ENCODE measurements around the gene WDR4. TPM values are rescaled to one million over a fixed set of nuclear protein-coding genes. Genes with fewer than 3 reads are reported as not detected.
A peak's percentile ranks its signal among the peaks of the same experiment; 100 is the strongest.

The WDR4 gene
- total RNA-seq, 2 donors from 2014 or later, result 10.3 to 18.5 TPM

DNA sequence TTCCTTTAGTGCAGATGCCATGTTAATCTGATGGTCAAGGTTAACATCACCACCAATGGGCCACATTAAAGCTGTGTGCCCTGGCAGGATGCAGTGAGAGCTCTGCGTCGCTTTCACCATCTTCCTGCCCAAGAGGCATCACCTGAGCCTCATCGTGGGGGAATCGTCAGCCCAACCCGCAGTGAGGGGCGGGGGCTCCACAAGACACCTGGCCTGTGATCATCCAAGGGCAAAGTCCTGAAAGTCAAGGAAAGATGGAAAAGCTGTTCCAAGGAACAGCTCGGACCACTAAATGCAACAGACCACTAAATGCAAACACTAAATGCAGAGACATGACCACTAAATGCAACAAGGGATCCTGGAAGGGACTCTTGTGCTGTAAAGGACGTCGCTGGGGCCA is 49.9 kb downstream of the WDR4 start:
- Histone ChIP-seq H3K27ac (no peak overlapping the region), H3K9me3 (no peaks in the 10 kb centered on the region), H3K4me3 (no peak overlapping the region), H3K36me3 (no peaks in the 10 kb centered on the region), H3K4me1 (ENCODE audit: control insufficient read depth in 1 of 2, low read depth in 2 of 2) (no peaks in the 10 kb centered on the region), H3K27me3 (replicated peaks; ENCODE audit: insufficient read depth) (peaks cover 3% of the 10 kb centered on the region)
- TF ChIP-seq, protein P1, sequence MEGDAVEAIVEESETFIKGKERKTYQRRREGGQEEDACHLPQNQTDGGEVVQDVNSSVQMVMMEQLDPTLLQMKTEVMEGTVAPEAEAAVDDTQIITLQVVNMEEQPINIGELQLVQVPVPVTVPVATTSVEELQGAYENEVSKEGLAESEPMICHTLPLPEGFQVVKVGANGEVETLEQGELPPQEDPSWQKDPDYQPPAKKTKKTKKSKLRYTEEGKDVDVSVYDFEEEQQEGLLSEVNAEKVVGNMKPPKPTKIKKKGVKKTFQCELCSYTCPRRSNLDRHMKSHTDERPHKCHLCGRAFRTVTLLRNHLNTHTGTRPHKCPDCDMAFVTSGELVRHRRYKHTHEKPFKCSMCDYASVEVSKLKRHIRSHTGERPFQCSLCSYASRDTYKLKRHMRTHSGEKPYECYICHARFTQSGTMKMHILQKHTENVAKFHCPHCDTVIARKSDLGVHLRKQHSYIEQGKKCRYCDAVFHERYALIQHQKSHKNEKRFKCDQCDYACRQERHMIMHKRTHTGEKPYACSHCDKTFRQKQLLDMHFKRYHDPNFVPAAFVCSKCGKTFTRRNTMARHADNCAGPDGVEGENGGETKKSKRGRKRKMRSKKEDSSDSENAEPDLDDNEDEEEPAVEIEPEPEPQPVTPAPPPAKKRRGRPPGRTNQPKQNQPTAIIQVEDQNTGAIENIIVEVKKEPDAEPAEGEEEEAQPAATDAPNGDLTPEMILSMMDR (IDR thresholded peaks at IDR 0.05), result no peak
- DNase-seq (ENCODE audit: low spot score) (no peak), ATAC-seq (ENCODE audit: insufficient number of reproducible peaks, low FRiP score, low read depth) (no peak)

DNA sequence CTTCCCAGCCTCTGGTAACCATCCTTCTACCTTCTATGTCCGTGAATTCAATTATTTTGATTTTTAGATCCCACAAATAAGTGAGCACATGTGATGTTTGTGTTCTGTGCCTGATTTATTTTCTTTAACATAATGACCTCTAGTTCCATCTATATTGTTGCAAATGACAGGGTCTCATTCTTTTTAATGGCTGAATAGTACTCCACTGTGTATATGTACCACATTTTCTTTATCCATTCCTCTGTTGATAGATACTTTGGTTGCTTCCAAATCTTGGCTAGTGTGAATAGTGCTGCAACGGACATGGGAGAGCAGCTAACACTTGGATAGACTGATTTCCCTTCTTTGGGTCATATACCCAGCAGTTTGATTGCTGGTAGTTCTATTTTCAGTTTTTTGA is 51.8 kb downstream of the WDR4 start:
- peaks cover 3% of the 10 kb centered on the region for H3K27me3 ChIP-seq (replicated peaks; ENCODE audit: insufficient read depth)
- H3K27ac ChIP-seq, result no peak overlapping the region
- TF ChIP-seq, protein P1 (IDR thresholded peaks at IDR 0.05), result no peak
- no peak for ATAC-seq (ENCODE audit: insufficient number of reproducible peaks, low FRiP score, low read depth)
- no peaks in the 10 kb centered on the region for H3K36me3 ChIP-seq
- H3K9me3 ChIP-seq, result no peaks in the 10 kb centered on the region
- H3K4me3 ChIP-seq, result no peak overlapping the region
- no peaks in the 10 kb centered on the region for H3K4me1 ChIP-seq (ENCODE audit: control insufficient read depth in 1 of 2, low read depth in 2 of 2)
- DNase-seq (ENCODE audit: low spot score), result no peak

DNA sequence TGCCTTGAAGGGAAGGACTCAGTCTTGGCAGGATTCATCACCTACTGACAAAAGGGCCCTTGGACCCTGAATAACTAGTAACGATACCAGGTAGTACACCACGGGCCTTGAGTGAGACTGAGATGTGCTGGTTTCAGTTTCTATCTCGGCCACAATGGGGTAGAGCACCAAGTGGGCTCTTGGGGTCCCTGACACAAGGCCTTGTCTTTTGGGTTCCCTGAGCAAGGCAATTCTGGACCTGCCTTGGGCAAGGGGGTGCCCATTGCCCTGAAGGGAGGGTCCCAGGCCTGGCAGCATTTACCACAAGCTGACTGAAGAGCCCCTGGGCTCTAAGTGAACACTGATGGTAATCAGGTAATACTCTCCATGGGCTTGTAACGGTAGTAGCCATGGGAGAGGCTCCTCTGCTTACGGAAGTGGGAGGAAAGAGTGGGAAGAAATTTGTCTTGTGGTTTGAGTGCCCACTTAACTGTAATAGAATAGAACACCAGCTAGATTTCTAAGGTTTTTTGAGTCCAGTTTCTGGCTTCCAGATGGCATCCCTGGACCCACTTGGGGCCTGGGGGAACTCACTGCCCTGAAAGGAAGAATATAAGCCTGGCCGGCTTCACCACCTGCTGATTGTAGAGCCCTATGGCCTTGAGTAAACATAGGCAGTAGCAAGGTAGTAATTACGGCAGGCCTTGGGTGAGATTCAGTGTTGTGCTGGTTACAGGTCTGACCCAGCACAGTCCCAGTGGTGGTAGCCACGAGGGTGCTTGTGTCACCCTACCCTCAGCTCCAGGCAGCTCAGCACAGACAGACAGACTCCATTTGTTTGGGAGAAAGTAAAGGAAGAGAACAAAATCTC is 58.5 kb downstream of the WDR4 start:
- DNase-seq (ENCODE audit: low spot score) (no peak), ATAC-seq (ENCODE audit: insufficient number of reproducible peaks, low FRiP score, low read depth) (no peak)
- H3K27me3 ChIP-seq (replicated peaks; ENCODE audit: insufficient read depth), result no peaks in the 10 kb centered on the region
- no peaks in the 10 kb centered on the region for H3K36me3 ChIP-seq
- no peak overlapping the region for H3K4me3 ChIP-seq
- TF ChIP-seq, protein P1 (IDR thresholded peaks at IDR 0.05), result no peak
- no peak overlapping the region for H3K27ac ChIP-seq
- H3K9me3 ChIP-seq, result no peaks in the 10 kb centered on the region
- no peaks in the 10 kb centered on the region for H3K4me1 ChIP-seq (ENCODE audit: control insufficient read depth in 1 of 2, low read depth in 2 of 2)

DNA sequence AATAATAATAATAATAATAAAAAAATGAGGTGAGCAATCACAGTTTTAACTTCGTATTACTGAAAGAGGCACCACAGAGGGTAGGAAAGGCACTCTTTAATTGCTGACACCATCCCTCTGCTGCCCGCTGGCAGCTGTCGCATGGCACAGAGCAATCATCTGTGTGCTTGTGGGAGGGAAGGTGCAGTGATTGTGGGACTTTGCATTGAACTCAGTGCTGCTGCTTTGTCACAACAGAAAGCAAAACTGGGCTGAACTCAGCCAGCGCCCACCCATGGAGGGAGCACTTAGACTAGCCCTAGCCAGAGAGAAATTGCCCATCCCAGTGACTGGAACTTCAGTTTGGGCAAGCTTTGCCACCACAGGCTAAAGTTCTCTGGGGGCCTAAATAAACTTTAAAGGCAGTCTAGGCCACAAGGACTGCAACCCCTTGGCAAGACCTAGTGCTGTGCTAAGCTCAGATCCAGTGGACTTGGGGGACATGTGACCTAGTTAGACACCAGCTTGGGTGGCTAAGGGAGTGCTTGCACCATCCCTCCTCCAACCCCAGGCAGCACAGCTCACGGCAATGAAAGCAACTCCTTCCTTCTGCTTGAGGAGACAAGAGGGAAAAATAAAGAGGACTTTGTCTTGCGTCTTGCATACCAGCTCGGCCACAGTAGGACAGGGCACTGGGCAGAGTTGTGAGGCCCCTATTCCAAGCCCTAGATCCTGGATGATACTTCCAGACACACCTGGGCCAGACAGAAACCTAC is 59.3 kb downstream of the WDR4 start:
- no peaks in the 10 kb centered on the region for H3K27me3 ChIP-seq (replicated peaks; ENCODE audit: insufficient read depth)
- TF ChIP-seq, protein P1 (IDR thresholded peaks at IDR 0.05), result no peak
- no peaks in the 10 kb centered on the region for H3K9me3 ChIP-seq
- H3K4me1 ChIP-seq (ENCODE audit: control insufficient read depth in 1 of 2, low read depth in 2 of 2), result no peaks in the 10 kb centered on the region
- DNase-seq (ENCODE audit: low spot score) (no peak), ATAC-seq (ENCODE audit: insufficient number of reproducible peaks, low FRiP score, low read depth) (no peak)
- no peak overlapping the region for H3K27ac ChIP-seq
- no peaks in the 10 kb centered on the region for H3K36me3 ChIP-seq
- no peak overlapping the region for H3K4me3 ChIP-seq

DNA sequence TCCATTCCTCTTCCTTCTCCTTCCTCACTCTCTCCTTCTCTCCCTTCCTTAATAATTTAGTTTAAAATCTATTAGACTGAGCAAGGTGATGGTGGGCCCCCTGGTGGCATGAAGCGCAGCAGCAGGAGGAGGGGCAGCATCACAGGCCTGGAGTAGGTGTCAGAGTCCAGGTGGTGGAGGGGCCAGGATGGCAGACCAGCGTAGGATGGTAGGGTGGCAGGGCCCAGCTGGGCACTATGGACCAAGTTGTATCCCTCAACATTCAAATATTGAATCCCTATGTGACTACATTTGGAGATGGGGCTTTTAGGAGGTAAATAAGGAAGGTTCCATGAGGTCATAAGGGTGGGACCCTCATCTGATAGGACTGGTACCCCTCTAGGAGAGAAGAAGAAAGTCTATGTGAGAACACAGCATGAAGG is 61.0 kb downstream of the WDR4 start:
- no peaks in the 10 kb centered on the region for H3K27me3 ChIP-seq (replicated peaks; ENCODE audit: insufficient read depth)
- TF ChIP-seq, protein P1 (IDR thresholded peaks at IDR 0.05), result peak; percentile 49
- H3K9me3 ChIP-seq, result no peaks in the 10 kb centered on the region
- ATAC-seq (ENCODE audit: insufficient number of reproducible peaks, low FRiP score, low read depth) (no peak), DNase-seq (ENCODE audit: low spot score) (no peak)
- H3K4me3 ChIP-seq, result no peak overlapping the region
- no peak overlapping the region for H3K27ac ChIP-seq
- no peaks in the 10 kb centered on the region for H3K4me1 ChIP-seq (ENCODE audit: control insufficient read depth in 1 of 2, low read depth in 2 of 2)
- H3K36me3 ChIP-seq, result no peaks in the 10 kb centered on the region
